Astrocyte (in vitro differentiated cells and primary cell): ENCODE measurements around the gene TRPM4.

Experiments used
- EZH2 ChIP-seq: IDR thresholded peaks from 2 replicates; pipeline ENCODE4 v1.6.1; 2012; ENCODE audit warnings: mild to moderate bottlenecking, low read length, inconsistent platforms; ENCODE audit not compliant: insufficient read depth
- TF ChIP-seq, protein P1 (sequence below): IDR thresholded peaks from 2 replicates; pipeline ENCODE4 v1.5.1; 2011; ENCODE audit warnings: low read depth, mild to moderate bottlenecking, inconsistent platforms, low read length, moderate library complexity; ENCODE audit not compliant: insufficient read depth

DNA sequence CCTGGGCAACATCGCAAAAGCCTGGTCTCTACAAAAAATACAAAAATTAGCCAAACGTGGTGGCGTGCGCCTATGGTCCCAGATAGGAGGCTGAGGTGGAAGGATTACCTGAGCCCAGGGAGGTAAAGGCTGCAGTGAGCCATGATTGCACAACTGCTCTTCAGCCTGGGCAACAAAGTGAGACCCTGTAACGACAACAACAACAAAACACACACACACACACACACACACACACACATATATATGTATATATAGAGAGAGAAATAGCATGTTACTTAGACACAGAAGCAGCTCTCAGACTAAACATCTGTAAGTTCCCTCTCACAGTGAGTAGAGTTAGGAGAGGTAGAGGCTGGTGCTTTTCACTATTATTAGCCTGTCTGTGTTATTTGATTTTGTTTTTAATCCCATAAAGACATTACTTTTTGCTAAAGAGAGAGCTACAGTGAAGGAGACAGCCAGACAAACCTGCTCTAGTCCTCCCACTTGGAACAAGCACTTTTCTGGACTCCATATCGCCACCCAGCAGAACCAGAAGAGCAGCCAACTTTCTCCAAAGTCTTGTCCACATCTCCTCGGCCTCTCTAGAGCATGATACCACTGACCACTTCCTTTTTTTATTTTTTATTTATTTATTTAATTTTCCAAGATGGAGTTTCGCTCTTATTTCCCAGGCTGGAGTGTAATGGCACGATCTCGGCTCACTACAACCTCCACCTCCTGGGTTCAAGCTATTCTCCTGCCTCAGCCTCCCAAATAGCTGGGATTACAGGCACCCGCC is 46.2 kb upstream of the TRPM4 start:
- TF ChIP-seq EZH2 = no peak
- TF ChIP-seq, protein P1, sequence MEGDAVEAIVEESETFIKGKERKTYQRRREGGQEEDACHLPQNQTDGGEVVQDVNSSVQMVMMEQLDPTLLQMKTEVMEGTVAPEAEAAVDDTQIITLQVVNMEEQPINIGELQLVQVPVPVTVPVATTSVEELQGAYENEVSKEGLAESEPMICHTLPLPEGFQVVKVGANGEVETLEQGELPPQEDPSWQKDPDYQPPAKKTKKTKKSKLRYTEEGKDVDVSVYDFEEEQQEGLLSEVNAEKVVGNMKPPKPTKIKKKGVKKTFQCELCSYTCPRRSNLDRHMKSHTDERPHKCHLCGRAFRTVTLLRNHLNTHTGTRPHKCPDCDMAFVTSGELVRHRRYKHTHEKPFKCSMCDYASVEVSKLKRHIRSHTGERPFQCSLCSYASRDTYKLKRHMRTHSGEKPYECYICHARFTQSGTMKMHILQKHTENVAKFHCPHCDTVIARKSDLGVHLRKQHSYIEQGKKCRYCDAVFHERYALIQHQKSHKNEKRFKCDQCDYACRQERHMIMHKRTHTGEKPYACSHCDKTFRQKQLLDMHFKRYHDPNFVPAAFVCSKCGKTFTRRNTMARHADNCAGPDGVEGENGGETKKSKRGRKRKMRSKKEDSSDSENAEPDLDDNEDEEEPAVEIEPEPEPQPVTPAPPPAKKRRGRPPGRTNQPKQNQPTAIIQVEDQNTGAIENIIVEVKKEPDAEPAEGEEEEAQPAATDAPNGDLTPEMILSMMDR = no peak
